A549 treated with ZK216348 at 1 μM for 4 hours (cell line): Measurements from ENCODE around the gene GRAMD4. TPM values are rescaled to one million over a fixed set of nuclear protein-coding genes. Genes with fewer than 3 reads are reported as not detected.

ENCODE experiments used
- total RNA-seq: library from RNA; stranded (reverse); fragments of 200-300 nt; extraction: Qiagen RNA extraction; gene quantifications from 5 replicates; pipeline ENCODE4 v1.2.3, GENCODE V29; 2022; ENCODE audit warnings: low read depth

Gene GRAMD4
- total RNA-seq = 10.5 to 25.3 TPM (median 20.7 TPM) in 5 replicates

GRCh38 chr22:46619830-46620501 is at the start of gene GRAMD4:
GRAMD4 (plus strand) TSS chr22:46620386; CDS start chr22:46626800, 6,414 bp downstream.

Other genes with a start within 250 kb of the GRAMD4 start
- gene CELSR1, start 82.8 kb upstream of the GRAMD4 start, total RNA-seq = 17.2 to 31.0 TPM (median 28.1 TPM) in 5 replicates
- 19.8 to 24.8 TPM (median 24.5 TPM) in 5 replicates for gene CERK, start 117.9 kb downstream of the GRAMD4 start, total RNA-seq
- 7.5 to 11.0 TPM (median 10.2 TPM) in 5 replicates for gene TBC1D22A, start 142.3 kb downstream of the GRAMD4 start, total RNA-seq